H9 (cell line): ENCODE data around the gene TENM4. TPM values are rescaled to one million over a fixed set of nuclear protein-coding genes. Genes with fewer than 3 reads are reported as not detected.

Experiments
- DNase-seq: peaks from one replicate; pipeline ENCODE4 v3.0.0-alpha.2; 2017
- H2AFZ ChIP-seq: one replicate; pipeline ENCODE4 v1.6.1; 2013; ENCODE audit warnings: mild to moderate bottlenecking, low read length, control low read depth, moderate library complexity
- H2AK5ac ChIP-seq: 2 replicates; pipeline ENCODE4 v1.6.1; 2013; ENCODE audit warnings: low read length, control low read depth, mixed read lengths; ENCODE audit not compliant: insufficient read length
- H2BK120ac ChIP-seq: one replicate; pipeline ENCODE4 v1.6.1; 2013; ENCODE audit warnings: low read depth, mild to moderate bottlenecking, low read length, control low read depth, inconsistent platforms; ENCODE audit not compliant: poor library complexity, severe bottlenecking
- H2BK12ac ChIP-seq: 2 replicates; pipeline ENCODE4 v1.6.1; 2013; ENCODE audit warnings: low read length, control low read depth, mixed read lengths, low read depth; ENCODE audit not compliant: insufficient read length
- H2BK15ac ChIP-seq: 2 replicates; pipeline ENCODE4 v1.6.1; 2013; ENCODE audit warnings: low read depth, low read length, control low read depth
- H2BK20ac ChIP-seq: one replicate; pipeline ENCODE4 v1.6.1; 2013; ENCODE audit warnings: low read depth, mild to moderate bottlenecking, low read length, control low read depth, inconsistent platforms; ENCODE audit not compliant: poor library complexity, severe bottlenecking
- H2BK5ac ChIP-seq: 2 replicates; pipeline ENCODE4 v1.6.1; 2013; ENCODE audit warnings: low read length, control low read depth, mixed read lengths; ENCODE audit not compliant: insufficient read length
- H3K14ac ChIP-seq: 2 replicates; pipeline ENCODE4 v1.6.1; 2013; ENCODE audit warnings: low read length, control low read depth; ENCODE audit not compliant: insufficient read depth
- H3K18ac ChIP-seq: 2 replicates; pipeline ENCODE4 v1.6.1; 2013; ENCODE audit warnings: low read depth, mild to moderate bottlenecking, mixed read lengths, low read length, control low read depth; ENCODE audit not compliant: insufficient read length
- H3K23ac ChIP-seq: 2 replicates; pipeline ENCODE4 v1.6.1; 2013; ENCODE audit warnings: low read length, control low read depth, mixed read lengths, low read depth; ENCODE audit not compliant: insufficient read length
- H3K23me2 ChIP-seq: 2 replicates; pipeline ENCODE4 v1.6.1; 2013; ENCODE audit warnings: low read depth, mild to moderate bottlenecking, mixed read lengths, low read length, control low read depth; ENCODE audit not compliant: insufficient read length, poor library complexity, severe bottlenecking
- H3K27ac ChIP-seq: 2 replicates; pipeline ENCODE4 v1.5.1; 2013; ENCODE audit warnings: low read length, control low read depth, mixed read lengths, low read depth; ENCODE audit not compliant: insufficient read length
- H3K27me3 ChIP-seq: 2 replicates; pipeline ENCODE4 v1.6.1; 2013; ENCODE audit warnings: low read length, control low read depth, inconsistent platforms; ENCODE audit not compliant: insufficient read depth
- H3K4ac ChIP-seq: 2 replicates; pipeline ENCODE4 v1.6.1; 2013; ENCODE audit warnings: low read depth, mild to moderate bottlenecking, control low read depth, inconsistent platforms, low read length, moderate library complexity
- H3K4me1 ChIP-seq: 2 replicates; pipeline ENCODE4 v1.6.1; 2013; ENCODE audit warnings: low read length, control low read depth, inconsistent platforms; ENCODE audit not compliant: insufficient read depth
- H3K4me2 ChIP-seq: 2 replicates; pipeline ENCODE4 v1.6.1; 2013; ENCODE audit warnings: low read length, control low read depth, mixed read lengths; ENCODE audit not compliant: insufficient read length, insufficient read depth
- H3K56ac ChIP-seq: 2 replicates; pipeline ENCODE4 v1.6.1; 2013; ENCODE audit warnings: low read depth, mild to moderate bottlenecking, mixed read lengths, low read length, control low read depth; ENCODE audit not compliant: insufficient read length
- H3K79me1 ChIP-seq: 2 replicates; pipeline ENCODE4 v1.6.1; 2013; ENCODE audit warnings: low read depth, mild to moderate bottlenecking, moderate library complexity, low read length, control low read depth, inconsistent platforms; ENCODE audit not compliant: insufficient read depth, poor library complexity, severe bottlenecking
- H3K79me2 ChIP-seq: 2 replicates; pipeline ENCODE4 v1.6.1; 2013; ENCODE audit warnings: low read length, control low read depth, inconsistent platforms; ENCODE audit not compliant: insufficient read depth
- H3K9ac ChIP-seq: 2 replicates; pipeline ENCODE4 v1.6.1; 2013; ENCODE audit warnings: low read length, control low read depth, mixed read lengths; ENCODE audit not compliant: insufficient read length; ENCODE audit errors: extremely low read depth
- H3K9me3 ChIP-seq: one replicate; pipeline ENCODE4 v1.6.1; 2013; ENCODE audit warnings: low read depth, low read length, inconsistent platforms; ENCODE audit not compliant: control insufficient read depth
- H3T11ph ChIP-seq: one replicate; pipeline ENCODE4 v1.6.1; 2013; ENCODE audit warnings: mild to moderate bottlenecking, low read length, control low read depth, inconsistent platforms
- H4K20me1 ChIP-seq: one replicate; pipeline ENCODE4 v1.6.1; 2013; ENCODE audit not compliant: control insufficient read depth, insufficient read length, insufficient read depth
- H4K5ac ChIP-seq: 2 replicates; pipeline ENCODE4 v1.6.1; 2013; ENCODE audit warnings: low read depth, mild to moderate bottlenecking, mixed read lengths, low read length, control low read depth; ENCODE audit not compliant: insufficient read length
- H4K8ac ChIP-seq: replicated peaks from 2 replicates; pipeline ENCODE4 v1.6.1; 2013; ENCODE audit warnings: low read length, control low read depth, mixed read lengths, low read depth; ENCODE audit not compliant: insufficient read length
- H4K91ac ChIP-seq: 2 replicates; pipeline ENCODE4 v1.6.1; 2013; ENCODE audit warnings: low read depth, mild to moderate bottlenecking, moderate library complexity, mixed read lengths, low read length, control low read depth; ENCODE audit not compliant: insufficient read length
- H3K27ac Mint-ChIP-seq, 3 experiments: 2 replicates in 2 of 3; 3 replicates in 1 of 3; pipeline ENCODE4 v1.8.0; 2020 to 2021; ENCODE audit warnings: mixed read lengths in 3 of 3, mild to moderate bottlenecking in 1 of 3, moderate library complexity in 1 of 3
- H3K27me3 Mint-ChIP-seq: 2 replicates; pipeline ENCODE4 v1.8.0; 2021; ENCODE audit warnings: low read depth, mild to moderate bottlenecking, moderate library complexity, mixed read lengths
- H3K36me3 Mint-ChIP-seq, 3 experiments: 2 replicates in 2 of 3; 3 replicates in 1 of 3; pipeline ENCODE4 v1.8.0; 2020 to 2021; ENCODE audit warnings: low read depth in 3 of 3, mixed read lengths in 3 of 3; ENCODE audit not compliant: insufficient read depth in 1 of 3
- H3K4me1 Mint-ChIP-seq, 2 experiments: 2 replicates each; pipeline ENCODE4 v1.8.0; 2020; ENCODE audit warnings: mixed read lengths in 2 of 2
- H3K4me3 Mint-ChIP-seq, 2 experiments: 2 replicates in 1 of 2; 3 replicates in 1 of 2; pipeline ENCODE4 v1.8.0; 2020 to 2021; ENCODE audit warnings: mild to moderate bottlenecking in 2 of 2, mixed read lengths in 2 of 2, moderate library complexity in 1 of 2
- H3K9me3 Mint-ChIP-seq, 2 experiments: 2 replicates in 1 of 2; 3 replicates in 1 of 2; pipeline ENCODE4 v1.8.0; 2020; ENCODE audit warnings: mild to moderate bottlenecking in 2 of 2, mixed read lengths in 2 of 2, moderate library complexity in 1 of 2
- WGBS: extraction: QIAGEN DNeasy Blood & Tissue Kit; methylation state at CpG from one replicate; pipeline ENCODE4 v1.1.7; 2013; ENCODE audit warnings: missing lambda C conversion rate, low lambda C conversion rate, mixed read lengths; ENCODE audit not compliant: insufficient read length; ENCODE audit errors: extremely low coverage; 5-methylcytosine and 5-hydroxymethylcytosine counted together
- total RNA-seq: library from RNA; stranded (reverse); gene quantifications from 2 replicates; pipeline ENCODE4 v1.2.1, GENCODE V29; 2021
- TF ChIP-seq, protein P1 (sequence below): fragments of 200-600 bp; sonication (generic); conservative IDR thresholded peaks from 3 replicates; pipeline ENCODE4 v1.8.0; 2021; ENCODE audit warnings: antibody characterized with exemption, mild to moderate bottlenecking

Gene TENM4
- total RNA-seq, 1 experiment from 2014 or later, result 4.6 TPM

DNA sequence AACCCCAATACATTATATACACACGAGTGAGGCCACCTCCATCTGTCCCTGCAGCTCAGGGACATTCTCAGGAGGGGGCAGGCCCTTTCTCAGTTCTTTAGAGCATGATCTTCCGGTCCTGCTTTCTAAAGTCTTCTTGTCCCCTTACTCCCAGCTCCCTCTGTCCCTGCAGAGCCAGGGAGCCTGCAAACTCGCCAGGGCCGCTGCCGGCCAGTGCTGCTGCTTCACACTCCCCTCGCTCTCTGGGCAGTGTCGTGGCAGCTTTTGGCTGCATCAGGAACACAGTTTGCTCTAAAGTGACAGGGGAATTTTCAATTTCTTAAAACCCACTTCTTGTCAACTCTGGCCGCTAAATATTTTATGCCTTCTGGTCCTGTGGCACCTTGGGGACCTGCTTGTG is 736.0 kb downstream of the TENM4 start:
- H2BK120ac ChIP-seq, result no peak overlapping the region
- H4K8ac ChIP-seq, result no peak overlapping the region
- no peaks in the 10 kb centered on the region; a peak in 1 of 4 replicates for H3K4me1 Mint-ChIP-seq
- no peak overlapping the region for H3K4me2 ChIP-seq
- no peaks in the 10 kb centered on the region; a peak in 1 of 7 replicates for H3K36me3 Mint-ChIP-seq
- H2BK12ac ChIP-seq, result no peak overlapping the region
- DNase-seq, result no peak
- no peaks in the 10 kb centered on the region for H3K27me3 ChIP-seq
- no peaks in the 10 kb centered on the region for H3K79me2 ChIP-seq
- H4K91ac ChIP-seq, result no peak overlapping the region
- no peak overlapping the region for H3K4me3 Mint-ChIP-seq
- no peaks in the 10 kb centered on the region for H3K9me3 ChIP-seq
- no peak overlapping the region for H3K18ac ChIP-seq
- no peak overlapping the region for H3K23ac ChIP-seq
- no peaks in the 10 kb centered on the region for H3K9me3 Mint-ChIP-seq
- H3T11ph ChIP-seq, result no peak overlapping the region
- no peak overlapping the region for H3K27ac Mint-ChIP-seq
- no peaks in the 10 kb centered on the region; the same call in 1 of the 2 replicates for H3K27me3 Mint-ChIP-seq
- no peak overlapping the region for H2BK15ac ChIP-seq
- no peak overlapping the region for H3K56ac ChIP-seq
- no peaks in the 10 kb centered on the region for H3K4me1 ChIP-seq
- H2BK5ac ChIP-seq, result no peak overlapping the region
- H3K23me2 ChIP-seq, result no peaks in the 10 kb centered on the region
- H2AFZ ChIP-seq, result no peak overlapping the region
- no peak overlapping the region for H3K9ac ChIP-seq
- no peak overlapping the region for H2AK5ac ChIP-seq
- H3K14ac ChIP-seq, result no peak overlapping the region
- no peaks in the 10 kb centered on the region for H3K79me1 ChIP-seq
- WGBS, result no CpG with 5 or more reads among the region's 8 CpGs
- H3K4ac ChIP-seq, result no peak overlapping the region
- no peak overlapping the region for H2BK20ac ChIP-seq
- TF ChIP-seq, protein P1, sequence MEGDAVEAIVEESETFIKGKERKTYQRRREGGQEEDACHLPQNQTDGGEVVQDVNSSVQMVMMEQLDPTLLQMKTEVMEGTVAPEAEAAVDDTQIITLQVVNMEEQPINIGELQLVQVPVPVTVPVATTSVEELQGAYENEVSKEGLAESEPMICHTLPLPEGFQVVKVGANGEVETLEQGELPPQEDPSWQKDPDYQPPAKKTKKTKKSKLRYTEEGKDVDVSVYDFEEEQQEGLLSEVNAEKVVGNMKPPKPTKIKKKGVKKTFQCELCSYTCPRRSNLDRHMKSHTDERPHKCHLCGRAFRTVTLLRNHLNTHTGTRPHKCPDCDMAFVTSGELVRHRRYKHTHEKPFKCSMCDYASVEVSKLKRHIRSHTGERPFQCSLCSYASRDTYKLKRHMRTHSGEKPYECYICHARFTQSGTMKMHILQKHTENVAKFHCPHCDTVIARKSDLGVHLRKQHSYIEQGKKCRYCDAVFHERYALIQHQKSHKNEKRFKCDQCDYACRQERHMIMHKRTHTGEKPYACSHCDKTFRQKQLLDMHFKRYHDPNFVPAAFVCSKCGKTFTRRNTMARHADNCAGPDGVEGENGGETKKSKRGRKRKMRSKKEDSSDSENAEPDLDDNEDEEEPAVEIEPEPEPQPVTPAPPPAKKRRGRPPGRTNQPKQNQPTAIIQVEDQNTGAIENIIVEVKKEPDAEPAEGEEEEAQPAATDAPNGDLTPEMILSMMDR, result no peak
- no peak overlapping the region for H3K27ac ChIP-seq
- no peaks in the 10 kb centered on the region for H4K20me1 ChIP-seq
- no peak overlapping the region for H4K5ac ChIP-seq
